ENCODE measurements around the gene CAP2.

GRCh38 chr6:17446713-17447112 is 53.3 kb downstream of the CAP2 start:
- TF ChIP-seq CTCF (IDR thresholded peaks at IDR 0.05; ENCODE audit: insufficient read depth, low read depth, low read length) (no peak), EZH2 (IDR thresholded peaks at IDR 0.05; ENCODE audit: insufficient read depth, low read length) (no peak)
